ENCODE data around the gene CDHR4.

- TF ChIP-seq EZH2phosphoT487 (IDR thresholded peaks at IDR 0.05; ENCODE audit: low read length) (no peak), CTCF (IDR thresholded peaks at IDR 0.05; ENCODE audit: low read length) (no peak)
These were observed 19.3 kb downstream of the CDHR4 start for GRCh38 chr3:49780080-49780974.

Data from MM.1S (cell line).